ENCODE measurements around the gene WWOX. TPM values are rescaled to one million over a fixed set of nuclear protein-coding genes. Genes with fewer than 3 reads are reported as not detected.
A peak's percentile ranks its signal among the peaks of the same experiment; 100 is the strongest.
"Not testable (repeated sequence)": the region's sequence is repeated elsewhere in the genome, so short reads cannot be mapped to it uniquely, and the experiment has no call there.

The WWOX gene
- 100 to 1,000 TPM in 1 of 6 donors, 10 to 100 TPM in 5; 18.7 to 167 (median 31.0) TPM for total RNA-seq

DNA sequence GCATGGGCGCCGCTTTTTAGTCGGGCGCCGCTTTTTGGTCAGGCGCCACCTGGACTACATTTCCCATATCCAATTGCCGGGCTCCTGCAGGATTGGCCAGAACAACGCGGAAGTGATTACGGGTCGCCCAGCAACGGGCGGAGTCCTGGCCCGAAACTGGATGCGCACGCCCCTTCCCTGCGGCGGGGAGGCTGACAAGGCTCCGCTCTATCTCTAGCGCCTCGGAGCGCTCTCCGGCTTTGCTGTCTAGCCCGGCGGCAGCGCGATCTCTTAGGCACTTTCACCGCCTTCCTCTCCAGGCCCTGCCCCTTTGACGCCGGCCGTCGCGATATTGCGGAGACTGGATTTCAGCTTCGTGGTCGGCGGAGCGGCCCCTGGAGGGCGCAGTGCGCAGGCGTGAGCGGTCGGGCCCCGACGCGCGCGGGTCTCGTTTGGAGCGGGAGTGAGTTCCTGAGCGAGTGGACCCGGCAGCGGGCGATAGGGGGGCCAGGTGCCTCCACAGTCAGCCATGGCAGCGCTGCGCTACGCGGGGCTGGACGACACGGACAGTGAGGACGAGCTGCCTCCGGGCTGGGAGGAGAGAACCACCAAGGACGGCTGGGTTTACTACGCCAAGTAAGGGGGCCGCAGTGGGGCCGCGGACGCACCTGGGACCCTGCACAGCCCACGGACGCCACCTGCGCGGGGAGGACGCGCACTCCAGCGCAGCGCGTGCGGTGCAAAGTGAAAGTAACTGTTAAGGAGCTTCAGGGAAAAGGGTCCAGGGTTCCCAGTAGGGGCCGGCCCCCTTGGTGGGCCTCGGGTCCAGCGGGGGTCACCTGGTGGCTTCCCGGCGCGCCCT, at the start of gene WWOX:
WWOX (plus strand) TSS at position 384 of the 841 bp plus-strand sequence.
- ATAC-seq (ENCODE audit: low FRiP score in 2 of 2) = peak; percentile 99

GRCh38 chr16:78050734-78051400, 48.6 kb upstream of the WWOX start:
- no peaks in the 10 kb centered on the region for H3K9me3 ChIP-seq
- no peaks in the 10 kb centered on the region for H3K36me3 ChIP-seq
- H3K27me3 ChIP-seq = no peaks in the 10 kb centered on the region
- no peak for DNase-seq
- H3K27ac ChIP-seq = no peak overlapping the region
- TF ChIP-seq EP300 (IDR thresholded peaks at IDR 0.05) (no peak), POLR2AphosphoS5 (IDR thresholded peaks at IDR 0.05) (no peak), POLR2A (IDR thresholded peaks at IDR 0.05) (no peak)
- TF ChIP-seq, protein P1, sequence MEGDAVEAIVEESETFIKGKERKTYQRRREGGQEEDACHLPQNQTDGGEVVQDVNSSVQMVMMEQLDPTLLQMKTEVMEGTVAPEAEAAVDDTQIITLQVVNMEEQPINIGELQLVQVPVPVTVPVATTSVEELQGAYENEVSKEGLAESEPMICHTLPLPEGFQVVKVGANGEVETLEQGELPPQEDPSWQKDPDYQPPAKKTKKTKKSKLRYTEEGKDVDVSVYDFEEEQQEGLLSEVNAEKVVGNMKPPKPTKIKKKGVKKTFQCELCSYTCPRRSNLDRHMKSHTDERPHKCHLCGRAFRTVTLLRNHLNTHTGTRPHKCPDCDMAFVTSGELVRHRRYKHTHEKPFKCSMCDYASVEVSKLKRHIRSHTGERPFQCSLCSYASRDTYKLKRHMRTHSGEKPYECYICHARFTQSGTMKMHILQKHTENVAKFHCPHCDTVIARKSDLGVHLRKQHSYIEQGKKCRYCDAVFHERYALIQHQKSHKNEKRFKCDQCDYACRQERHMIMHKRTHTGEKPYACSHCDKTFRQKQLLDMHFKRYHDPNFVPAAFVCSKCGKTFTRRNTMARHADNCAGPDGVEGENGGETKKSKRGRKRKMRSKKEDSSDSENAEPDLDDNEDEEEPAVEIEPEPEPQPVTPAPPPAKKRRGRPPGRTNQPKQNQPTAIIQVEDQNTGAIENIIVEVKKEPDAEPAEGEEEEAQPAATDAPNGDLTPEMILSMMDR (IDR thresholded peaks at IDR 0.05) = no peak
- ATAC-seq (ENCODE audit: low FRiP score in 2 of 2) = no peak
- H3K4me3 ChIP-seq = no peak overlapping the region
- peaks cover 0 to 1% (median 0%) of the 10 kb centered on the region in 4 donors for H3K4me1 ChIP-seq
- WGBS, 2 donors = 76 to 90% methylated on average over 2 of the region's 2 CpGs

More for the DNA sequence above, at the start of gene WWOX:
- peak in 1 of 4 donors; percentile 16 for TF ChIP-seq EP300 (IDR thresholded peaks at IDR 0.05)
- TF ChIP-seq POLR2AphosphoS5 (IDR thresholded peaks at IDR 0.05) = peak in 1 of 2 donors; percentile 73
- TF ChIP-seq, protein P1 (IDR thresholded peaks at IDR 0.05) = peak in 3 of 6 experiments; percentile 74 to 79 (median 78)
- TF ChIP-seq POLR2A (IDR thresholded peaks at IDR 0.05) = peak in 1 of 4 donors; percentile 65
- Histone ChIP-seq H3K27me3 (no peaks in the 10 kb centered on the region), H3K27ac (peak within 1 kb of the TSS; percentile 80 to 94 (median 90)), H3K4me3 (peak within 1 kb of the TSS; percentile 81 to 98 (median 88)), H3K4me1 (peaks cover 5 to 13% (median 11%) of the 10 kb centered on the region in 4 donors), H3K36me3 (no peaks in the 10 kb centered on the region), H3K9me3 (no peaks in the 10 kb centered on the region)
- DNase-seq = peak; percentile 97 to 98
- WGBS, 2 donors = 0% methylated on average over 24 to 77 of the region's 84 CpGs

- no peaks in the 10 kb centered on the region for H3K36me3 ChIP-seq
- 61 to 71% methylated on average over 9 of the region's 9 CpGs for WGBS, 2 donors
- ATAC-seq (ENCODE audit: low FRiP score in 2 of 2) (no peak), DNase-seq (no peak)
- no peak overlapping the region for H3K4me3 ChIP-seq
- no peak for TF ChIP-seq POLR2AphosphoS5 (IDR thresholded peaks at IDR 0.05)
- TF ChIP-seq POLR2A (IDR thresholded peaks at IDR 0.05) = no peak
- no peak for TF ChIP-seq EP300 (IDR thresholded peaks at IDR 0.05)
- TF ChIP-seq, protein P1 (IDR thresholded peaks at IDR 0.05) = no peak
- H3K4me1 ChIP-seq = no peaks in the 10 kb centered on the region
- no peak overlapping the region for H3K27ac ChIP-seq
- no peaks in the 10 kb centered on the region for H3K9me3 ChIP-seq
- no peaks in the 10 kb centered on the region for H3K27me3 ChIP-seq
Measured at GRCh38 chr16:78057803-78058564, 41.5 kb upstream of the WWOX start.

GRCh38 chr16:78059806-78060205, 39.6 kb upstream of the WWOX start:
- not testable (repeated sequence) for H3K27ac ChIP-seq; ATAC-seq (ENCODE audit: low FRiP score in 2 of 2); H3K4me3 ChIP-seq; H3K4me1 ChIP-seq; H3K27me3 ChIP-seq; H3K9me3 ChIP-seq; H3K36me3 ChIP-seq
- 78 to 84% methylated on average over 19 to 24 of the region's 25 CpGs for WGBS, 2 donors
- DNase-seq = peak in 1 of 2 donors; percentile 58

DNA sequence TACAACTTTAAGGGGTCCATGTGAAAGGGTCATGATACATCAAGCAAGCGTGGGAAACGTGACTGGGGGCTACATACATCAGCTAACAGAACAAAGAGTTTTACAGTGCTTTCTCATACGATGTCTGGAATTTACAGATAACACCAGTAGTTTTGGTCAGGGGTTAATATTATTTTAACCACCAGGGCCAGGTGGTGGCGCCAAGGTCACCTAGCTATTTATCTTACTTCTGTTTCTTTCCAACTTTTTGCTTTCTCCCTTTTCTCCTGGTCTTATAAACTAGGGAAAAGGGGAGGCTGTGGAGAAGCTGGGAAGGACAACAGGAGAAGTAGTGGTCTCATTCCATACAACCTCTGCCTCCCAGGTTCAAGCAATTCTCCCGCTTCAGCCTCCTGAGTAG, 39.2 kb upstream of the WWOX start:
- no peak overlapping the region for H3K4me3 ChIP-seq
- DNase-seq (no peak), ATAC-seq (ENCODE audit: low FRiP score in 2 of 2) (no peak)
- no peaks in the 10 kb centered on the region for H3K9me3 ChIP-seq
- H3K4me1 ChIP-seq = no peaks in the 10 kb centered on the region
- TF ChIP-seq, protein P1 (IDR thresholded peaks at IDR 0.05) = no peak
- no peak for TF ChIP-seq EP300 (IDR thresholded peaks at IDR 0.05)
- TF ChIP-seq POLR2A (IDR thresholded peaks at IDR 0.05) = no peak
- TF ChIP-seq POLR2AphosphoS5 (IDR thresholded peaks at IDR 0.05) = no peak
- H3K36me3 ChIP-seq = no peaks in the 10 kb centered on the region
- 26 to 27% methylated on average over 5 of the region's 5 CpGs for WGBS, 2 donors
- no peaks in the 10 kb centered on the region for H3K27me3 ChIP-seq
- no peak overlapping the region for H3K27ac ChIP-seq
